Colon (tissue), 2 donors: ENCODE results near the gene UPP1.
"Not testable (repeated sequence)": the region's sequence is repeated elsewhere in the genome, so short reads cannot be mapped to it uniquely, and the experiment has no call there.

Experiments
- FAIRE-seq: peaks from 2 replicates; lab custom pipeline; 2012; peaks lifted over from hg19 to GRCh38; lab: Jason Lieb, UNC
- donor health status: control.
- donor health status: control.

The UPP1 gene

DNA sequence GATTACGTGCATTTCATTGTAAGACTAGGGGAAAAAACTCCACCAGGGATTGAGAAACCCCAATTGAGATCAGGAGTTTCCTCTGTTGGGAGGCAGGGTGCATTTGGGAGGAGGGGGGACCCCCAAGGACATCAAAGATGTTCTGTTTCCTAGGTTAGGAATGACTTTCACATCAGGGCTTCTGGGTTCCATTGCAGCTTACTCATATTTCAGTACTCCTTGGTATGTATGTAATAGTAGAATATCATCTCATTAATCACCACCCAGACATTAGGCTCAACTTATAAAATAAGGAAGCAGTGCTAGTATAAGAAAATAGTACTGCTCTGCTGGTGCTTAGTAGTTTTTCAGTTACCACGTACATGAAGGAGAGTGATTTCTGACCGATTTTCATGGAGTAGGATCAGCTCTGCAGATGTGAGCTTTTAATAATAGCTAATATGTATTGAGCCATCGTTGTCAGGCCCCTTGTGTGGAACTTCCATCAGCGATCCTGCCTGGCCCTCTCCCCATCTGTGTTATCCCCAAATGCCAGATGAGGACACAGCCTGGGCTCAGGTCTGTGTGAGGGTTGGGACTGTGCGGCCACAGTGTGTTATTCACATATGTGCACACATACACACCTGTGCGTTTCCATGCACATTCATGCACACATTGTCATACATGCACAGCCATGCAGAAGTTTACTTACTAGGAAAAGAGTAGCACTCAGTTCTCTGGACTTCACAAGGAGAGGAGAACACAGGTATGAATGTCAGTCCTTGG is 23.5 kb downstream of the UPP1 start:
- FAIRE-seq, result no peak

GRCh38 chr7:48113275-48113674 is 24.2 kb downstream of the UPP1 start:
- FAIRE-seq, result no peak

DNA sequence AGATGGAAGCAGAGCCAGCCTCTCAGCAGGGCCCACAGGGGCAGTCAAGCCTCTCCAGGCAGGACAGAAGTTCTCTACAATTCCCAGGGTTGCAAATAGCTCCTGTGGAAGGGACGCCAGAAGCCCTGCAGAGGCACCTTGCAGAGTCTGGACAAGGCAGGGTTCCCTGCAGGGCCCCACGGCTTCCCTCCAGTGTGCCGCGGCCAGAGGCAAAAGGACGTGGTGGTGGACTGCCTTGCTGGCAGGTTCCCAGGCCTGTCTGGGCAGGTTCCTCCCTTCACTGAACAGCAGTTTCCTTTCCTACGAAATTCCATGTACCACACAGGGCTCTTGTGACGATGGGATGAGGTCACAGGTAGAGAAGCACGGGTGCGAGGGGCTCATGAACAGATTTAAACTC is 25.1 kb downstream of the UPP1 start:
- FAIRE-seq, result no peak

GRCh38 chr7:48114589-48114988 is 25.5 kb downstream of the UPP1 start:
- no peak for FAIRE-seq

DNA sequence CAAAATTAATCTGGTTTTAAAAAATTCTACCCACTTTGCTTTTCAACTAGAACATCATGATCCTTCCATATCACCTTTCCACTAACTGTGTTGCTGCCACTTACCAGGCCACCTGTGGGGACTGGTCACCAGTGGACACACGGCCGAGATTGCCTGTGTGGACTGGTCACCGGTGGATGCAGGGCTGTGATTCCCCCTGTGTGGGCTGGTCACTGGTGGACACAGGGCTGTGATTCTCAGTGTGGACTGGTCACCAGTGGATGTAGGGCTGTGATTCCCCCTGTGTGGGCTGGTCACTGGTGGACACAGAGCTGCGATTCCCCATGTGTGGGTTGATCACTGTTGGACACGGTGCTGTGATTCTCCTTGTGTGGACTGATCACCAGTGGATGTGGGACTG is 27.0 kb downstream of the UPP1 start:
- no peak for FAIRE-seq

- FAIRE-seq, result no peak
Measured at GRCh38 chr7:48118041-48118440, 29.0 kb downstream of the UPP1 start.

GRCh38 chr7:48120536-48120935 is 31.5 kb downstream of the UPP1 start:
- FAIRE-seq, result not testable (repeated sequence)

GRCh38 chr7:48126037-48126436 is 37.0 kb downstream of the UPP1 start:
- FAIRE-seq, result no peak

- no peak for FAIRE-seq
Measured at GRCh38 chr7:48130658-48131108, 41.6 kb downstream of the UPP1 start.

DNA sequence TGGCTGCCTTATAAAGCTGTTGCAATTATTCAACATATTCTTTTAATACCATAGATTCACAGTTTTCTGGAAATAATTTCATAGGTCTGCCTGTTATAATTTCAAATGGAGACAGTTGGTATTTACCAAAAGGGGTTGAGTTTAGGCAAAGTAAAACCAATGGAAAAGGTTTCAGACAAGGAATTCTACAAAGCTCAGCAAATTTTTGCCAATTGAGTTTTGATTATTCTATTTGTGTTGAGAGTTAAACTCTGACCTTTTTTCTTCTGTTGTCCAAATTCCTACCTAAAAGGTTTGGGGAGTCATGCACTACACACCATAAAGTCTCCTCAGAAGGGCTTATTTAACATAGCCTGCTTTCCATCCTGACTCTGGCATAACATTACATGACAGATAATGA is 43.7 kb downstream of the UPP1 start:
- FAIRE-seq, result no peak

- no peak for FAIRE-seq
Measured at GRCh38 chr7:48139459-48139858, 50.4 kb downstream of the UPP1 start.

GRCh38 chr7:48140001-48140681 is 51.1 kb downstream of the UPP1 start:
- FAIRE-seq, result no peak

DNA sequence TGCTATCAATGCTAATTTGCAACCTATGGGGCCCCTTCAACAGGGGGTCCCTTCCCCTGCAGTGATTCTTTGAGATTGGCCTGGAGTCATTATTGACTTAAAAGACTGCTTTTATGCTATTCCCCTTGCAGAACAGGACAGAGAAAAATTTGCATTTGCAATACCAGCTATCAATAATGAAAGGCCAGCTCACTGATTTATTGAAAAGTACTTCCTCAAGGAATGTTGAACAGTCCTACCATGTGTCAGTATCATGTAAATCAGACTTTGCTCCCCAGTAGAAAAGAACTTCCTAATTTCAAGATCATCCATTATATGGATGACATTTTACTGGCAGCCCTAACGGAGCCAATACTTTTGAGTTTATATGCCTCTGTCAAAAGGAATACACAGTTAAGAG is 52.5 kb downstream of the UPP1 start:
- FAIRE-seq, result no peak

- no peak for FAIRE-seq
Measured at GRCh38 chr7:48144291-48144768, 55.3 kb downstream of the UPP1 start.

DNA sequence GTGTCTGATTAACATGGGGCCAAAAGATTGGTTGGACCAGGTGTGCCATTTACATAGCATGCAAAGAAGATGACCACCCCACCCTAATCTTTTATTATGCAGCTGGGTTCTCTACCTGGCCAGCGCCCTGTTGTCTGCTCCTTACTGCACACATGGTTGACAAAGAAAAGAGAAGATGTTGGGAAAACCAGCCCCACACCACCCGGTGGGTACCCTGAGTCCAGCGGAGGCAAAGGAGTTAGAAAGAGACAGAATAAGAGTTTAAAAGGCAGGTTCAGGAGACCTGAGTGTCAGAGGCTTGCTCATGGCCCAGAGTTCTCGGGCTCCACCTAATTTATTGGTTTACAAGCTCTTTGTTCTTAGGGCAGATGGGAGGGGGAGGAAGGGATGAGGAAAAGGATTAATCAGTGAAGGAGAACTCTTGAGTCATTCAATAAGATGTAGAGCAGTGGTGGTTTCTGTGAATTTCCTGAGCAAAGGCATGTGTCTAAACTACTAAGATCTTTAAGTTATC is 58.1 kb downstream of the UPP1 start:
- FAIRE-seq, result no peak

DNA sequence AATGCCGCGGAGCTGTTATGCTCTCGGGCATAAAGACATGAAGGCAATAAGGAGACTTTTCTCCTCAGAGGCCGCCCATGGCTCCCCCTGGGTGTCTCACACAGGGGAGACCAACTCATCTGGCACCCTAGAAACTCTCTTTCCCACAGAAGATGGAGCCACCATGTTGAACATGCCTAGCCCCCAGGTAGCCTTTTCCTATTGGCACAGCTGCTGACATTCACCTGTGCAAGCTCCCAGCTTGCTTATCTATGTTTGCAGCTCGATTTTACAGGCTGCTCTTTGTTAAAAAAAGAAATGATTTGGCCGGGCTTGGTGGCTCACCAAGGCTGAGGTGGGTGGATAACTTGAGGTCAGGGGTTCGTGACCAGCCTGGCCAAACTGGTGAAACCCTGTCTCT is 58.6 kb downstream of the UPP1 start:
- not testable (repeated sequence) for FAIRE-seq

DNA sequence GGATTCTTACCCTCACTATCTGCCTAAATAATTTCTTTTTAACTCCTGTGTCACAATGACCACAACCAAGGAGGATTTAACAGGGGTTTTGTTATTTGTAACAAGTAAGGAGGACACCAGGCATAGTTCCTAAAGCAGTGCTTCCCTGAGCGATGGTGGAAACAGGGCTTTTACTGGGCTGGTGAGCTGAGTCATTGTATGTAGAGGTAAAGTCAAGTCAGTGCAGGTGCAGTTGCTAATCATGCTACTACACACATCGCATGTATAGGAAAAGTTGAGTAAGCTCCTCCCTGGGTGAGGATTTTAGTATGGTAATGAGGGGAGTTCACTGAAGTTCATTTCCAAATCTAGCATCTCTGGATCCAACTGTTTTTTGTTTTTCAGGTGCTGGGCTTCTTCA is 59.2 kb downstream of the UPP1 start:
- FAIRE-seq, result no peak

DNA sequence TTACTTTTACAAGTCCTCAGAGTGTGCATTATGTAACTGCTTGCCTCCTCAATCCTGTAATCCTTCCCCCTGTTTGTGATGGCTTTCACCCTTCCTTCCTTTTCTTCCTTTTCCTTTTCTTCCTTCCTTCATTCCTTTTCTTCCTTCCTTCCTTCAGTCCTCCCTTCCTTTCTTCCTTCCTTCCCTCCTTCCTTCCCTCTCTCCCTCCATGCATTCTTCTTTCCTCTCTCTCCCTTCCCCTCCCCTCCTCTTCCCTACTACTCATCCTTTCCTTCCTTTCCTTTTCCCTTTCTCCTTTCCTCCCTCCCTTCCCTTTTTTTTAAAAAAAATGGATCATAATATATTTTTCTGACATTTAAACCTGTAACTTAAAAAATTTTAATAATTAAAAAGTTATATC is 60.0 kb downstream of the UPP1 start:
- no peak for FAIRE-seq

DNA sequence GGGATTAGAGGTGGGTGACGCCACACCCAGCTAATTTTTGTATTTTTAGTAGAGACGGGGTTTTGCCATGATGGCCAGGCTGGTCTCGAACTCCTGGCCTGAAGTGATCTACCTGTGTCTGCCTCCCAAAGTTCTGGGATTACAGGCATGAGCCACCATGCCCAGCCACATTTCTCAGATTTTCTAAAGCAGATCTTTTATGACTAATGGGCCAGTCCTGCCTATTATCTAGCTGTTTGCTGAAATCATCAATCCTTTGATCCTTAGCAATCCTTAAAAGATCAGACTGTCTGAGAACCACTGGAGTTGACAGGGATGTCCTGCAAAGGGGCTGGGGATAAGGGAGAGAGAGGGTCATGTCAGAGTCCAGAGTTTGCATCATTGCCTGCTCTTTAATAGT is 61.0 kb downstream of the UPP1 start:
- FAIRE-seq, result no peak

- no peak for FAIRE-seq
Measured at GRCh38 chr7:48154792-48155413, 65.8 kb downstream of the UPP1 start.
